ENCODE measurements around the gene HOXD10. TPM values are rescaled to one million over a fixed set of nuclear protein-coding genes. Genes with fewer than 3 reads are reported as not detected.

The HOXD10 gene
- total RNA-seq, 1 experiment from 2014 or later: not detected

- intact Hi-C loops (cut with micrococcal nuclease; ENCODE audit: unreplicated experiment) (no loop called here), in situ Hi-C loops (cut with HindIII; ENCODE audit: low pct_unique_long_range_greater_than_20kb, low sequenced_read_pairs) (no loop called here)
- H3K4me1 ChIP-seq (ENCODE audit: control insufficient read depth, insufficient read depth, low read length): no peaks in the 10 kb centered on the region
- TF ChIP-seq SIN3A (IDR thresholded peaks at IDR 0.05; ENCODE audit: borderline replicate concordance, insufficient read depth, low read depth, low read length) (no peak), CTCF (IDR thresholded peaks at IDR 0.05) (no peak), TCF7L2 (IDR thresholded peaks at IDR 0.05; ENCODE audit: low read depth, low read length) (no peak), POLR2AphosphoS5 (IDR thresholded peaks at IDR 0.05; ENCODE audit: low read depth, low read length) (no peak)
- TF ChIP-seq, protein P1, sequence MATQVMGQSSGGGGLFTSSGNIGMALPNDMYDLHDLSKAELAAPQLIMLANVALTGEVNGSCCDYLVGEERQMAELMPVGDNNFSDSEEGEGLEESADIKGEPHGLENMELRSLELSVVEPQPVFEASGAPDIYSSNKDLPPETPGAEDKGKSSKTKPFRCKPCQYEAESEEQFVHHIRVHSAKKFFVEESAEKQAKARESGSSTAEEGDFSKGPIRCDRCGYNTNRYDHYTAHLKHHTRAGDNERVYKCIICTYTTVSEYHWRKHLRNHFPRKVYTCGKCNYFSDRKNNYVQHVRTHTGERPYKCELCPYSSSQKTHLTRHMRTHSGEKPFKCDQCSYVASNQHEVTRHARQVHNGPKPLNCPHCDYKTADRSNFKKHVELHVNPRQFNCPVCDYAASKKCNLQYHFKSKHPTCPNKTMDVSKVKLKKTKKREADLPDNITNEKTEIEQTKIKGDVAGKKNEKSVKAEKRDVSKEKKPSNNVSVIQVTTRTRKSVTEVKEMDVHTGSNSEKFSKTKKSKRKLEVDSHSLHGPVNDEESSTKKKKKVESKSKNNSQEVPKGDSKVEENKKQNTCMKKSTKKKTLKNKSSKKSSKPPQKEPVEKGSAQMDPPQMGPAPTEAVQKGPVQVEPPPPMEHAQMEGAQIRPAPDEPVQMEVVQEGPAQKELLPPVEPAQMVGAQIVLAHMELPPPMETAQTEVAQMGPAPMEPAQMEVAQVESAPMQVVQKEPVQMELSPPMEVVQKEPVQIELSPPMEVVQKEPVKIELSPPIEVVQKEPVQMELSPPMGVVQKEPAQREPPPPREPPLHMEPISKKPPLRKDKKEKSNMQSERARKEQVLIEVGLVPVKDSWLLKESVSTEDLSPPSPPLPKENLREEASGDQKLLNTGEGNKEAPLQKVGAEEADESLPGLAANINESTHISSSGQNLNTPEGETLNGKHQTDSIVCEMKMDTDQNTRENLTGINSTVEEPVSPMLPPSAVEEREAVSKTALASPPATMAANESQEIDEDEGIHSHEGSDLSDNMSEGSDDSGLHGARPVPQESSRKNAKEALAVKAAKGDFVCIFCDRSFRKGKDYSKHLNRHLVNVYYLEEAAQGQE (IDR thresholded peaks at IDR 0.05; ENCODE audit: insufficient read depth in 1 of 2, low read depth in 2 of 2, low read length in 1 of 2): no peak
- DNase-seq (ENCODE audit: low read depth, low spot score) (no peak), ATAC-seq (no peak)
- no peaks in the 10 kb centered on the region for H3K27me3 ChIP-seq (ENCODE audit: control insufficient read depth, insufficient read depth, low read length)
- BruUV-seq (replicated peaks): no TSS peak
- no peak overlapping the region for H3K4me3 ChIP-seq (ENCODE audit: low read depth in 2 of 2, low read length in 2 of 2)
- ChIA-PET CTCF (no interaction called here), POLR2A (no interaction called here)
- no peaks in the 10 kb centered on the region for H3K9me3 ChIP-seq (ENCODE audit: control insufficient read depth, insufficient read depth, low read depth, low read length)
- no peaks in the 10 kb centered on the region for H3K36me3 ChIP-seq (ENCODE audit: control insufficient read depth, insufficient read depth, low read length)
- no peak overlapping the region for H3K27ac ChIP-seq (ENCODE audit: low read length)
Measured at GRCh38 chr2:176149481-176149938, 32.9 kb downstream of the HOXD10 start.

GRCh38 chr2:176149939-176150583, 33.5 kb downstream of the HOXD10 start:
- DNase-seq (ENCODE audit: low read depth, low spot score) (no peak), ATAC-seq (no peak)
- Histone ChIP-seq H3K4me1 (ENCODE audit: control insufficient read depth, insufficient read depth, low read length) (no peaks in the 10 kb centered on the region), H3K27ac (ENCODE audit: low read length) (no peak overlapping the region), H3K9me3 (ENCODE audit: control insufficient read depth, insufficient read depth, low read depth, low read length) (no peaks in the 10 kb centered on the region), H3K27me3 (ENCODE audit: control insufficient read depth, insufficient read depth, low read length) (peaks cover 2% of the 10 kb centered on the region; the same call in 1 of the 2 replicates), H3K36me3 (ENCODE audit: control insufficient read depth, insufficient read depth, low read length) (no peaks in the 10 kb centered on the region), H3K4me3 (ENCODE audit: low read depth in 2 of 2, low read length in 2 of 2) (no peak overlapping the region)
- POLR2A ChIA-PET: no interaction called here
- TF ChIP-seq TCF7L2 (IDR thresholded peaks at IDR 0.05; ENCODE audit: low read depth, low read length) (no peak), POLR2AphosphoS5 (IDR thresholded peaks at IDR 0.05; ENCODE audit: low read depth, low read length) (no peak), SIN3A (IDR thresholded peaks at IDR 0.05; ENCODE audit: borderline replicate concordance, insufficient read depth, low read depth, low read length) (no peak), CTCF (IDR thresholded peaks at IDR 0.05) (no peak)
- TF ChIP-seq, protein P1 (IDR thresholded peaks at IDR 0.05; ENCODE audit: insufficient read depth in 1 of 2, low read depth in 2 of 2, low read length in 1 of 2): no peak
- CTCF ChIA-PET: no interaction called here
- BruUV-seq (replicated peaks): no TSS peak
- intact Hi-C loops (cut with micrococcal nuclease; ENCODE audit: unreplicated experiment): no loop called here
- in situ Hi-C loops (cut with HindIII; ENCODE audit: low pct_unique_long_range_greater_than_20kb, low sequenced_read_pairs): no loop called here

Measured in Panc1 (cell line).